ENCODE results near the gene YEATS2. TPM values are rescaled to one million over a fixed set of nuclear protein-coding genes. Genes with fewer than 3 reads are reported as not detected.

The YEATS2 gene
- total and polyA plus RNA-seq, 2 donors (not counting 3 experiments of a cell fraction or from before 2014, with no cell fraction given), result 30.2 to 59.9 TPM

GRCh38 chr3:183814240-183814639, 116.6 kb downstream of the YEATS2 start:
- dilution Hi-C loops (cut with MboI; ENCODE audit: extremely low pct_ligation_motif_present, low sequenced_read_pairs), result no loop called here
- no peak overlapping the region for H3K4me2 ChIP-seq (ENCODE audit: insufficient read depth, low read length)
- CTCF ChIA-PET, result no interaction called here

More at GRCh38 chr3:183814240-183814639, 116.6 kb downstream of the YEATS2 start:
- no peak overlapping the region for H3K9ac ChIP-seq (replicated peaks; ENCODE audit: extremely low read depth, insufficient read depth, low read length)
- H3K27me3 ChIP-seq (ENCODE audit: control insufficient read depth in 2 of 2, insufficient read depth in 2 of 2, low read length in 2 of 2), result no peaks in the 10 kb centered on the region
- no peak overlapping the region for H3K27ac ChIP-seq (ENCODE audit: insufficient read depth, low read depth, low read length)
- DNase-seq (ENCODE audit: low read depth, low spot score), result no peak
- no peaks in the 10 kb centered on the region for H3K4me1 ChIP-seq (ENCODE audit: control insufficient read depth, extremely low read depth, insufficient read depth, low read length)
- no peaks in the 10 kb centered on the region for H3K9me3 ChIP-seq (replicated peaks; ENCODE audit: control insufficient read depth, insufficient read depth, low read length)
- no peaks in the 10 kb centered on the region for H3K9me1 ChIP-seq (replicated peaks; ENCODE audit: control insufficient read depth, extremely low read depth, insufficient read depth, low read length)
- H3K79me2 ChIP-seq (ENCODE audit: control insufficient read depth, insufficient read depth, low read length), result no peaks in the 10 kb centered on the region
- H4K20me1 ChIP-seq (replicated peaks; ENCODE audit: control insufficient read depth, extremely low read depth, insufficient read depth, low read length), result no peaks in the 10 kb centered on the region
- no peak for FAIRE-seq
- POLR2A ChIA-PET, result no interaction called here
- H3K4me3 ChIP-seq (replicated peaks in 1 of 3; ENCODE audit: insufficient read depth in 1 of 3, low read depth in 1 of 3, low read length in 3 of 3), result no peak overlapping the region
- BruUV-seq (replicated peaks), result no TSS peak
- no peak for TF ChIP-seq CTCF (IDR thresholded peaks at IDR 0.05; ENCODE audit: extremely low read depth in 1 of 2, insufficient read depth in 1 of 2, low read depth in 1 of 2, low read length in 2 of 2)
- TF ChIP-seq MAX (IDR thresholded peaks at IDR 0.05; ENCODE audit: insufficient read depth, insufficient read length), result no peak
- TF ChIP-seq GATA2 (IDR thresholded peaks at IDR 0.05; ENCODE audit: insufficient read depth, insufficient read length, low read depth, low read length), result no peak
- no peak for TF ChIP-seq POLR2AphosphoS5 (IDR thresholded peaks at IDR 0.05; ENCODE audit: insufficient read depth, low read depth, low read length)
- no peak for TF ChIP-seq EZH2 (IDR thresholded peaks at IDR 0.05; ENCODE audit: borderline replicate concordance, low read depth, low read length, severe bottlenecking)
- no peak for TF ChIP-seq POLR2A (IDR thresholded peaks at IDR 0.05; ENCODE audit: low read depth, low read length)
- TF ChIP-seq FOS (IDR thresholded peaks at IDR 0.05; ENCODE audit: borderline replicate concordance, insufficient read depth, low read length), result no peak
- TF ChIP-seq MYC (IDR thresholded peaks at IDR 0.05; ENCODE audit: low read depth, low read length), result no peak
- TF ChIP-seq JUN (IDR thresholded peaks at IDR 0.05; ENCODE audit: borderline replicate concordance, insufficient read depth, insufficient read length, low read depth), result no peak
- intact Hi-C loops (cut with micrococcal nuclease), result no loop called here
- H2AFZ ChIP-seq (ENCODE audit: low read depth, low read length), result no peak overlapping the region
- peaks cover 14 to 18% of the 10 kb centered on the region in 2 experiments for H3K36me3 ChIP-seq (ENCODE audit: control insufficient read depth in 2 of 2, extremely low read depth in 1 of 2, insufficient read depth in 2 of 2, low read length in 2 of 2)
